T-cell (primary cell): ENCODE results near the gene PHKG2. TPM values are rescaled to one million over a fixed set of nuclear protein-coding genes. Genes with fewer than 3 reads are reported as not detected.
A peak's percentile ranks its signal among the peaks of the same experiment; 100 is the strongest.

Experiments used
- ATAC-seq, 4 experiments: fragments of 200-7000 bp in 3 of 4; fragments of 150-1000 bp in 1 of 4; cut with Tn5 transposase; replicated peaks in 1 of 4; 1 replicate in 3 of 4; 2 replicates in 1 of 4; pipeline ENCODE4 v1.10.0; 2021; ENCODE audit warnings: moderate library complexity in 3 of 4, mild to moderate bottlenecking in 2 of 4, moderate number of reproducible peaks in 1 of 4
- CTCF ChIA-PET, 2 donors: fragments of 300-600 bp; sonication (Branson Sonifier 250); formaldehyde crosslinking; loops; one replicate each; lab custom pipeline; 2022; ENCODE audit warnings: antibody characterized with exemption in 2 of 2; lab: Charles Lee
- POLR2A ChIA-PET, 2 donors: fragments of 300-600 bp; sonication (Branson Sonifier 250); formaldehyde crosslinking; loops; one replicate each; lab custom pipeline; 2022; ENCODE audit warnings: antibody characterized with exemption in 2 of 2; lab: Charles Lee
- DNase-seq, 35 experiments: peaks; one replicate each; pipeline versions ENCODE4 v3.0.0 to v3.0.0-alpha.2; 2013 to 2023
- H3K27ac ChIP-seq: one replicate; pipeline ENCODE4 v1.5.1; 2013; ENCODE audit warnings: low read length
- H3K27me3 ChIP-seq, 2 experiments: replicated peaks in 1 of 2; 1 replicate in 1 of 2; 2 replicates in 1 of 2; pipeline versions ENCODE4 v1.6.1 to v1.7.0; 2013; ENCODE audit warnings: low read length in 1 of 2, mixed read lengths in 1 of 2; ENCODE audit not compliant: control insufficient read depth in 2 of 2, insufficient read depth in 2 of 2; ENCODE audit errors: extremely low read depth in 1 of 2
- H3K36me3 ChIP-seq, 2 donors: 1 replicate in 1 of 2; 2 replicates in 1 of 2; pipeline versions ENCODE4 v1.6.1 to v1.7.0; 2013; ENCODE audit warnings: low read length in 1 of 2; ENCODE audit not compliant: control insufficient read depth in 2 of 2, insufficient read depth in 1 of 2; ENCODE audit errors: extremely low read depth in 1 of 2
- H3K4me1 ChIP-seq, 2 experiments: 1 replicate in 1 of 2; 2 replicates in 1 of 2; pipeline versions ENCODE4 v1.6.1 to v1.7.0; 2013; ENCODE audit warnings: low read length in 2 of 2, mixed read lengths in 1 of 2; ENCODE audit not compliant: insufficient read depth in 2 of 2, control insufficient read depth in 1 of 2; ENCODE audit errors: extremely low read depth in 1 of 2
- H3K4me3 ChIP-seq, 2 donors: 1 replicate in 1 of 2; 2 replicates in 1 of 2; pipeline versions ENCODE4 v1.5.1 to v1.7.0; 2013; ENCODE audit warnings: mild to moderate bottlenecking in 2 of 2, low read length in 1 of 2, moderate library complexity in 1 of 2; ENCODE audit not compliant: control insufficient read depth in 1 of 2; ENCODE audit errors: extremely low read depth in 1 of 2
- H3K9me3 ChIP-seq: 2 replicates; pipeline ENCODE4 v1.7.0; 2013
- H3K27ac Mint-ChIP-seq, 2 donors: one replicate each; pipeline ENCODE4 v1.8.0; 2020 to 2021; ENCODE audit warnings: mild to moderate bottlenecking in 2 of 2, mixed read lengths in 2 of 2
- H3K27me3 Mint-ChIP-seq, 2 donors: one replicate each; pipeline ENCODE4 v1.8.0; 2021 to 2022; ENCODE audit warnings: mixed read lengths in 2 of 2
- H3K36me3 Mint-ChIP-seq: one replicate; pipeline ENCODE4 v1.8.0; 2021; ENCODE audit warnings: mixed read lengths
- H3K4me1 Mint-ChIP-seq, 3 donors: one replicate each; pipeline ENCODE4 v1.8.0; 2020 to 2022; ENCODE audit warnings: mixed read lengths in 3 of 3, mild to moderate bottlenecking in 1 of 3
- H3K4me3 Mint-ChIP-seq, 3 donors: one replicate each; pipeline ENCODE4 v1.8.0; 2020 to 2022; ENCODE audit warnings: mild to moderate bottlenecking in 3 of 3, mixed read lengths in 3 of 3, moderate library complexity in 3 of 3
- H3K9me3 Mint-ChIP-seq, 3 donors: one replicate each; pipeline ENCODE4 v1.8.0; 2020 to 2022; ENCODE audit warnings: mixed read lengths in 3 of 3
- WGBS: methylation state at CpG from one replicate; pipeline ENCODE4 v1.1.5; 2013; ENCODE audit warnings: missing lambda C conversion rate; ENCODE audit not compliant: insufficient coverage; 5-methylcytosine and 5-hydroxymethylcytosine counted together
- total RNA-seq, 35 experiments: library from RNA in 6 of 35; stranded (reverse) in 6 of 35; fragments of 120-200 nt in 1 of 35; gene quantifications; one replicate each; pipeline versions ENCODE4 v1.2.1 to v1.2.4 and lab custom pipeline; 2013 to 2026

Gene PHKG2
- total RNA-seq, 5 donors from 2014 or later (not counting 1 experiment from before 2014, with no cell fraction given), result 36.4 to 57.8 (median 48.9) TPM

GRCh38 chr16:30767767-30768465 is 19.7 kb downstream of the PHKG2 start:
- no peak overlapping the region for H3K4me3 ChIP-seq
- Mint-ChIP-seq H3K4me3 (no peak overlapping the region), H3K4me1 (peaks cover 16 to 27% (median 22%) of the 10 kb centered on the region in 3 donors), H3K27me3 (no peaks in the 10 kb centered on the region), H3K9me3 (no peaks in the 10 kb centered on the region), H3K36me3 (peaks cover 43% of the 10 kb centered on the region), H3K27ac (no peak overlapping the region)
- H3K36me3 ChIP-seq, result peaks cover 16 to 95% of the 10 kb centered on the region in 2 donors
- 99% methylated on average over 9 of the region's 18 CpGs for WGBS
- ATAC-seq (peak in 2 of 4 experiments; percentile 68), DNase-seq (peak in 22 of 35 experiments; percentile 20 to 74 (median 42))
- POLR2A ChIA-PET, result no interaction called here
- CTCF ChIA-PET, result no interaction called here
- H3K27ac ChIP-seq, result peak overlapping the region; percentile 35
- no peaks in the 10 kb centered on the region for H3K27me3 ChIP-seq
- H3K9me3 ChIP-seq, result no peaks in the 10 kb centered on the region
- peaks cover 6 to 52% of the 10 kb centered on the region in 2 experiments for H3K4me1 ChIP-seq

- Mint-ChIP-seq H3K27me3 (no peaks in the 10 kb centered on the region), H3K9me3 (no peaks in the 10 kb centered on the region), H3K4me3 (no peak overlapping the region), H3K27ac (no peak overlapping the region), H3K4me1 (peaks cover 11 to 24% (median 18%) of the 10 kb centered on the region in 3 donors), H3K36me3 (peaks cover 43% of the 10 kb centered on the region)
- POLR2A ChIA-PET, result no interaction called here
- Histone ChIP-seq H3K27me3 (no peaks in the 10 kb centered on the region), H3K4me1 (peaks cover 0 to 45% of the 10 kb centered on the region in 2 experiments), H3K27ac (no peak overlapping the region), H3K36me3 (peaks cover 16 to 93% of the 10 kb centered on the region in 2 donors), H3K4me3 (no peak overlapping the region), H3K9me3 (no peaks in the 10 kb centered on the region)
- CTCF ChIA-PET, result no interaction called here
- ATAC-seq (no peak), DNase-seq (no peak)
- 97% methylated on average over 21 of the region's 23 CpGs for WGBS
Measured at GRCh38 chr16:30768583-30769181, 20.5 kb downstream of the PHKG2 start.

DNA sequence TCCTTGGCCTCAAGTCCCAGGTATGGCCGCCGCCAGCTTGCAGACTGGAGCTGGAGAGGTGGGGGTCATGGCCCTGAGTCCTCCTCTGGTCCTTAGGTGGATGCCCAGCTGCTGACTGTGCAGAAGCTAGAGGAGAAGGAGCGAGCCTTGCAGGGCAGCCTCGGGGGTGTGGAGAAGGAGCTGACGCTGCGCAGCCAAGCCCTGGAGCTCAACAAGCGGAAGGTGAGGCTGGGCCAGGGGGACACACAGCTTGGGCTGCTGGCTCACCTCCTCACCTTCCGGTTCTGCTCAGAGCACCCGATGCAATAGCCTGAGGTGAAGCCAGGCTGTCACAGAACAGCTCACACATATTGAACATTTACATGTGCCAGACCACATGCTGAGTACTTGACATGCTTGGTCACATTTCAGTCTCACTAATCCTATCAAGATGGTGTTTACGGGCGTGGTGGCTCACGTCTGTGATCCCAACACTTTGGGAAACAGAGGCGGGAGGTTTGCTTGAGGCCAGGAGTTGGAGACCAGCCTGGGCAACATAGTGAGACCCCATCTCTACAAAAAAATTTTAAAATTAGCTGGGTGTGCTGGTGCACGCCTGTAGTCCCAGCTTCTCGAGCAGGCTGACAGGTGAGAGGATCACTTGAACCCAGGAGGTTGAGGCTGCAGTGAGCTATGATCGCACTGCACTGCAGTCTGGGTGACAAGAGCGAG is 21.3 kb downstream of the PHKG2 start:
- H3K9me3 Mint-ChIP-seq, result no peaks in the 10 kb centered on the region
- 98% methylated on average over 12 of the region's 17 CpGs for WGBS
- Histone ChIP-seq H3K4me3 (no peak overlapping the region), H3K9me3 (no peaks in the 10 kb centered on the region), H3K27me3 (no peaks in the 10 kb centered on the region), H3K36me3 (peaks cover 15 to 84% of the 10 kb centered on the region in 2 donors), H3K4me1 (peaks cover 0 to 39% of the 10 kb centered on the region in 2 experiments), H3K27ac (no peak overlapping the region)
- H3K4me3 Mint-ChIP-seq, result no peak overlapping the region
- H3K27me3 Mint-ChIP-seq, result no peaks in the 10 kb centered on the region
- no peak overlapping the region for H3K27ac Mint-ChIP-seq
- no peak for DNase-seq
- POLR2A ChIA-PET, result interaction anchor here in 1 of 2 donors (0.5 kb wide), 1 partner anchor 236 kb away, joined by 4 read pairs; no protein-coding TSS in a partner anchor
- H3K4me1 Mint-ChIP-seq, result peaks cover 11 to 20% (median 17%) of the 10 kb centered on the region in 3 donors
- CTCF ChIA-PET, result no interaction called here
- H3K36me3 Mint-ChIP-seq, result peaks cover 41% of the 10 kb centered on the region
- ATAC-seq, result no peak

- Histone ChIP-seq H3K9me3 (no peaks in the 10 kb centered on the region), H3K36me3 (peaks cover 11 to 62% of the 10 kb centered on the region in 2 donors), H3K27ac (no peak overlapping the region), H3K4me3 (no peak overlapping the region), H3K27me3 (peaks cover 0 to 3% of the 10 kb centered on the region in 2 experiments), H3K4me1 (peaks cover 0 to 47% of the 10 kb centered on the region in 2 experiments)
- 96% methylated on average over 12 of the region's 14 CpGs for WGBS
- Mint-ChIP-seq H3K27ac (no peak overlapping the region), H3K27me3 (no peaks in the 10 kb centered on the region), H3K36me3 (peaks cover 29% of the 10 kb centered on the region), H3K4me1 (peaks cover 19 to 33% (median 24%) of the 10 kb centered on the region in 3 donors), H3K4me3 (no peak overlapping the region), H3K9me3 (no peaks in the 10 kb centered on the region)
- DNase-seq, result no peak
- ChIA-PET POLR2A (no interaction called here), CTCF (no interaction called here)
- ATAC-seq, result no peak
Measured at GRCh38 chr16:30771726-30772125, 23.5 kb downstream of the PHKG2 start.

GRCh38 chr16:30773826-30774225 is 25.6 kb downstream of the PHKG2 start:
- Histone ChIP-seq H3K4me1 (peaks cover 0 to 28% of the 10 kb centered on the region in 2 experiments), H3K27me3 (peaks cover 0 to 14% of the 10 kb centered on the region in 2 experiments), H3K4me3 (no peak overlapping the region), H3K36me3 (peaks cover 5 to 41% of the 10 kb centered on the region in 2 donors), H3K27ac (no peak overlapping the region), H3K9me3 (no peaks in the 10 kb centered on the region)
- no peak overlapping the region for H3K27ac Mint-ChIP-seq
- peaks cover 19% of the 10 kb centered on the region for H3K36me3 Mint-ChIP-seq
- peaks cover 19 to 39% (median 30%) of the 10 kb centered on the region in 3 donors for H3K4me1 Mint-ChIP-seq
- POLR2A ChIA-PET, result interaction anchor here in 1 of 2 donors (0.6 kb wide), 1 partner anchor 12 kb away, joined by 3 read pairs; no protein-coding TSS in a partner anchor
- no peaks in the 10 kb centered on the region for H3K9me3 Mint-ChIP-seq
- peaks cover 0 to 2% of the 10 kb centered on the region in 2 donors for H3K27me3 Mint-ChIP-seq
- no peak overlapping the region for H3K4me3 Mint-ChIP-seq
- CTCF ChIA-PET, result no interaction called here
- DNase-seq (no peak), ATAC-seq (no peak)
- WGBS, result 91% methylated on average over 14 of the region's 14 CpGs
